Osteocyte (in vitro differentiated cells): ENCODE data around the gene PRR20G. TPM values are rescaled to one million over a fixed set of nuclear protein-coding genes. Genes with fewer than 3 reads are reported as not detected.

Experiments used
- DNase-seq: peaks from one replicate; pipeline ENCODE4 v3.0.0; 2021; ENCODE audit warnings: mixed read lengths; ENCODE audit not compliant: unreplicated experiment; ENCODE audit errors: extremely low spot score
- H3K27ac Mint-ChIP-seq: one replicate; pipeline ENCODE4 v1.8.0; 2021; ENCODE audit warnings: mild to moderate bottlenecking, mixed read lengths; ENCODE audit not compliant: unreplicated experiment
- H3K27me3 Mint-ChIP-seq: one replicate; pipeline ENCODE4 v1.8.0; 2021; ENCODE audit warnings: mixed read lengths; ENCODE audit not compliant: unreplicated experiment
- H3K36me3 Mint-ChIP-seq: one replicate; pipeline ENCODE4 v1.8.0; 2021; ENCODE audit warnings: mixed read lengths; ENCODE audit not compliant: unreplicated experiment
- H3K4me1 Mint-ChIP-seq: one replicate; pipeline ENCODE4 v1.8.0; 2021; ENCODE audit warnings: mixed read lengths; ENCODE audit not compliant: unreplicated experiment
- H3K4me3 Mint-ChIP-seq: one replicate; pipeline ENCODE4 v1.8.0; 2021; ENCODE audit warnings: mild to moderate bottlenecking, moderate library complexity, mixed read lengths; ENCODE audit not compliant: unreplicated experiment
- H3K9me3 Mint-ChIP-seq: one replicate; pipeline ENCODE4 v1.8.0; 2021; ENCODE audit warnings: mixed read lengths; ENCODE audit not compliant: unreplicated experiment
- CTCF ChIP-seq: fragments of 200-600 bp; sonication (generic); IDR thresholded peaks from 2 replicates; pipeline ENCODE4 v1.5.0; 2021; ENCODE audit warnings: antibody characterized with exemption, mild to moderate bottlenecking, moderate library complexity
- total RNA-seq: library from RNA; stranded (reverse); gene quantifications from 2 replicates; pipeline ENCODE4 v1.2.1, GENCODE V29; 2021

Gene PRR20G
- total RNA-seq, 1 donor from 2014 or later, result not detected

- H3K4me3 Mint-ChIP-seq, result no peak overlapping the region
- TF ChIP-seq CTCF, result no peak
- no peak overlapping the region for H3K27ac Mint-ChIP-seq
- no peaks in the 10 kb centered on the region for H3K4me1 Mint-ChIP-seq
- H3K27me3 Mint-ChIP-seq, result peaks cover 8% of the 10 kb centered on the region
- no peaks in the 10 kb centered on the region for H3K9me3 Mint-ChIP-seq
- peak; percentile 59 for DNase-seq
- no peaks in the 10 kb centered on the region for H3K36me3 Mint-ChIP-seq
Measured at GRCh38 chr3:127260826-127261555, 26.9 kb downstream of the PRR20G start.

- Mint-ChIP-seq H3K4me1 (no peaks in the 10 kb centered on the region), H3K9me3 (no peaks in the 10 kb centered on the region), H3K36me3 (no peaks in the 10 kb centered on the region), H3K27me3 (peaks cover 8% of the 10 kb centered on the region), H3K4me3 (no peak overlapping the region), H3K27ac (no peak overlapping the region)
- DNase-seq, result peak; percentile 62
- TF ChIP-seq CTCF, result no peak
Measured at GRCh38 chr3:127260416-127260815, 27.4 kb downstream of the PRR20G start.

GRCh38 chr3:127259882-127260281 lies 28.0 kb downstream of the PRR20G start:
- H3K4me1 Mint-ChIP-seq, result no peaks in the 10 kb centered on the region
- H3K9me3 Mint-ChIP-seq, result no peaks in the 10 kb centered on the region
- TF ChIP-seq CTCF, result no peak
- no peak overlapping the region for H3K4me3 Mint-ChIP-seq
- H3K36me3 Mint-ChIP-seq, result no peaks in the 10 kb centered on the region
- H3K27me3 Mint-ChIP-seq, result peaks cover 8% of the 10 kb centered on the region
- H3K27ac Mint-ChIP-seq, result no peak overlapping the region
- peak; percentile 62 for DNase-seq

- Mint-ChIP-seq H3K27me3 (peaks cover 8% of the 10 kb centered on the region), H3K4me3 (no peak overlapping the region), H3K9me3 (no peaks in the 10 kb centered on the region), H3K36me3 (no peaks in the 10 kb centered on the region), H3K27ac (no peak overlapping the region), H3K4me1 (no peaks in the 10 kb centered on the region)
- no peak for TF ChIP-seq CTCF
- DNase-seq, result peak; percentile 65
Measured at GRCh38 chr3:127258733-127259132, 29.1 kb downstream of the PRR20G start.

- no peak overlapping the region for H3K4me3 Mint-ChIP-seq
- H3K4me1 Mint-ChIP-seq, result no peaks in the 10 kb centered on the region
- no peaks in the 10 kb centered on the region for H3K36me3 Mint-ChIP-seq
- H3K27me3 Mint-ChIP-seq, result peaks cover 11% of the 10 kb centered on the region
- DNase-seq, result peak; percentile 64
- no peak for TF ChIP-seq CTCF
- no peaks in the 10 kb centered on the region for H3K9me3 Mint-ChIP-seq
- no peak overlapping the region for H3K27ac Mint-ChIP-seq
Measured at GRCh38 chr3:127257351-127257750, 30.5 kb downstream of the PRR20G start.
